HepG2 (cell line): Measurements from ENCODE around the gene KRT27. TPM values are rescaled to one million over a fixed set of nuclear protein-coding genes. Genes with fewer than 3 reads are reported as not detected.
A peak's percentile ranks its signal among the peaks of the same experiment; 100 is the strongest.

Experiments
- AHR ChIP-seq: IDR thresholded peaks from 2 replicates; pipeline ENCODE4 v1.6.1; 2018; ENCODE audit warnings: missing genetic modification reagents, missing compliant biosample characterization
- BCL6 ChIP-seq: IDR thresholded peaks from 2 replicates; pipeline ENCODE4 v1.6.1; 2016; ENCODE audit warnings: missing genetic modification reagents, missing compliant biosample characterization
- DNMT3B ChIP-seq: conservative IDR thresholded peaks from 2 replicates; pipeline ENCODE4 v1.6.1; 2016; ENCODE audit warnings: missing biosample characterization, control low read depth
- ELF3 ChIP-seq: IDR thresholded peaks from 2 replicates; pipeline ENCODE4 v1.6.1; 2016; ENCODE audit warnings: missing genetic modification reagents, missing compliant biosample characterization
- ERF ChIP-seq: IDR thresholded peaks from 2 replicates; pipeline ENCODE4 v1.6.1; 2018; ENCODE audit warnings: missing biosample characterization, missing genetic modification reagents
- HNF4A ChIP-seq: sonication (generic); formaldehyde crosslinking; IDR thresholded peaks from 2 replicates; pipeline ENCODE4 v1.4.0; 2020; ENCODE audit warnings: missing genetic modification reagents
- KAT7 ChIP-seq: IDR thresholded peaks from 2 replicates; pipeline ENCODE4 v1.6.1; 2018; ENCODE audit warnings: borderline replicate concordance, missing compliant biosample characterization
- KDM3A ChIP-seq: IDR thresholded peaks from 2 replicates; pipeline ENCODE4 v1.6.1; 2018; ENCODE audit warnings: low read depth, missing compliant biosample characterization
- KLF6 ChIP-seq: IDR thresholded peaks from 2 replicates; pipeline ENCODE4 v1.8.0; 2016; ENCODE audit warnings: missing biosample characterization, missing genetic modification reagents
- KMT2A ChIP-seq: sonication (generic); formaldehyde crosslinking; IDR thresholded peaks from 2 replicates; pipeline ENCODE4 v1.4.0; 2020; ENCODE audit warnings: missing genetic modification reagents
- MAFF ChIP-seq: IDR thresholded peaks from 2 replicates; pipeline ENCODE4 v1.6.1; 2011; ENCODE audit warnings: low read depth, low read length, improper control_type of control experiment
- NR3C1 ChIP-seq: sonication (generic); formaldehyde crosslinking; IDR thresholded peaks from 2 replicates; pipeline ENCODE4 v1.4.0; 2020; ENCODE audit warnings: missing genetic modification reagents
- SMAD1 ChIP-seq: sonication (generic); formaldehyde crosslinking; IDR thresholded peaks from 2 replicates; pipeline ENCODE4 v1.4.0; 2020; ENCODE audit warnings: missing genetic modification reagents, low read depth, mild to moderate bottlenecking, borderline replicate concordance
- STAG1 ChIP-seq: sonication (generic); formaldehyde crosslinking; IDR thresholded peaks from 2 replicates; pipeline ENCODE4 v1.4.0; 2020; ENCODE audit warnings: missing genetic modification reagents
- TGIF2 ChIP-seq: IDR thresholded peaks from 2 replicates; pipeline ENCODE4 v1.6.1; 2016; ENCODE audit warnings: control low read depth, missing compliant biosample characterization
- WIZ ChIP-seq: sonication (generic); formaldehyde crosslinking; IDR thresholded peaks from 2 replicates; pipeline ENCODE4 v1.5.1; 2020; ENCODE audit warnings: mild to moderate bottlenecking, missing genetic modification reagents
- ZMAT3 ChIP-seq: sonication (generic); formaldehyde crosslinking; conservative IDR thresholded peaks from 2 replicates; pipeline ENCODE4 v1.7.0; 2021; ENCODE audit warnings: missing genetic modification reagents
- ZNF773 ChIP-seq: sonication (generic); formaldehyde crosslinking; IDR thresholded peaks from 2 replicates; pipeline ENCODE4 v1.4.0; 2020; ENCODE audit warnings: missing genetic modification reagents, borderline replicate concordance
- polyA plus RNA-seq, 8 experiments: library from polyadenylated mRNA; depleted of rRNA in 3 of 8; stranded (reverse) in 7 of 8; unstranded in 1 of 8; fragments of >200 nt; fragmentation: Illumina TruSeq in 4 of 8; extraction: Trizol in 4 of 8; gene quantifications; 2 replicates each; pipeline versions ENCODE4 v1.2.1 to v1.2.3, GENCODE V29; 2011 to 2016; ENCODE audit warnings: low read depth in 4 of 8, missing spikeins in 1 of 8, mixed read lengths in 1 of 8; ENCODE audit not compliant: insufficient read depth in 1 of 8
- total RNA-seq, 5 experiments: library from RNA; depleted of rRNA; stranded (reverse); fragments of >200 nt; fragmentation: Illumina TruSeq; extraction: Trizol; gene quantifications; 2 replicates each; pipeline ENCODE4 v1.2.3, GENCODE V29; 2016; ENCODE audit warnings: low read depth in 1 of 5
- TF ChIP-seq, protein P1 (sequence below): sonication (generic); formaldehyde crosslinking; IDR thresholded peaks from 2 replicates; pipeline ENCODE4 v1.8.0; 2022; ENCODE audit warnings: mild to moderate bottlenecking, missing genetic modification reagents; ENCODE audit not compliant: insufficient replicate concordance
- TF ChIP-seq, protein P2 (sequence below): IDR thresholded peaks from 2 replicates; pipeline ENCODE4 v1.6.1; 2016
- TF ChIP-seq, protein P3 (sequence below): sonication (generic); formaldehyde crosslinking; IDR thresholded peaks from 2 replicates; pipeline ENCODE4 v1.4.0; 2020; ENCODE audit warnings: missing genetic modification reagents
- TF ChIP-seq, protein P4 (sequence below): IDR thresholded peaks from 2 replicates; pipeline ENCODE4 v1.6.1; 2012; ENCODE audit warnings: low read depth, low read length, improper control_type of control experiment
- TF ChIP-seq, protein P5 (sequence below): IDR thresholded peaks from 2 replicates; pipeline ENCODE4 v1.6.1; 2016; ENCODE audit warnings: low read depth, borderline replicate concordance
- TF ChIP-seq, protein P6 (sequence below), 2 experiments: fragments of 450-650 bp in 1 of 2; sonication (generic) in 1 of 2; formaldehyde crosslinking; IDR thresholded peaks; 2 replicates each; pipeline versions ENCODE4 v1.5.0 to v1.8.0; 2020 to 2022; ENCODE audit warnings: mild to moderate bottlenecking in 1 of 2, missing genetic modification reagents in 1 of 2

The KRT27 gene
- total and polyA plus RNA-seq, 2 of the 13 experiments (the other 11 are each of a cell fraction or from before 2014, with no cell fraction given): not detected

DNA sequence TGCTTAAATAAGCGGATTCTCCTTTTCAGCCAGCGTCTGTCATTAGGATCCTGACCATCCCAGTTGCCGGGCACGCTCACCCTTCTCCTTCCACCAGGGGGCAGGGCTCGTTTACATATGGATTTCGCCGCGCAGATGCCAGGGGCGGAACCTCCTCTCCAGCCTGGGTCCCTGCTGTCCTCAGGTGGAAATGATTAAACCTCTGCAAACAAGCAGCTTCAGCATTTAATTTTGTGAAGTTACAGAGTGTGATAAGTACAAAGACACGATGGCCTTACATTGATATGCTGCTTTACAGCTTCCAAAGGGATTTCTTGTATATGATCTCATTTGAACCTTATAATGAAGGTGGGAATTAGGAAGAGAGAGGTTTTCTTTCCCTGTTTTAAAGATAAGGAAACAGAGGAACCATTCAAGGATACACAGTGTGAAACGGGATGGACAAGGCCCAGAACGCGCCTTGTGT is 21.3 kb upstream of the KRT27 start (continued):
- TF ChIP-seq, protein P1, sequence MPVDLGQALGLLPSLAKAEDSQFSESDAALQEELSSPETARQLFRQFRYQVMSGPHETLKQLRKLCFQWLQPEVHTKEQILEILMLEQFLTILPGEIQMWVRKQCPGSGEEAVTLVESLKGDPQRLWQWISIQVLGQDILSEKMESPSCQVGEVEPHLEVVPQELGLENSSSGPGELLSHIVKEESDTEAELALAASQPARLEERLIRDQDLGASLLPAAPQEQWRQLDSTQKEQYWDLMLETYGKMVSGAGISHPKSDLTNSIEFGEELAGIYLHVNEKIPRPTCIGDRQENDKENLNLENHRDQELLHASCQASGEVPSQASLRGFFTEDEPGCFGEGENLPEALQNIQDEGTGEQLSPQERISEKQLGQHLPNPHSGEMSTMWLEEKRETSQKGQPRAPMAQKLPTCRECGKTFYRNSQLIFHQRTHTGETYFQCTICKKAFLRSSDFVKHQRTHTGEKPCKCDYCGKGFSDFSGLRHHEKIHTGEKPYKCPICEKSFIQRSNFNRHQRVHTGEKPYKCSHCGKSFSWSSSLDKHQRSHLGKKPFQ (CRISPR knock-in tag): no peak
- TF ChIP-seq SMAD1 (no peak), MAFF (peak; percentile 79), AHR (CRISPR knock-in tag) (no peak), HNF4A (CRISPR knock-in tag) (no peak), KDM3A (CRISPR knock-in tag) (0 out of 2 replicates have a peak, but pooled peaks have one; percentile 79), KAT7 (CRISPR knock-in tag) (no peak), KMT2A (CRISPR knock-in tag) (no peak), DNMT3B (0 out of 2 replicates have a peak, but pooled peaks have one; percentile 42), NR3C1 (CRISPR knock-in tag) (no peak), BCL6 (no peak), ELF3 (CRISPR knock-in tag) (0 out of 2 replicates have a peak, but pooled peaks have one; percentile 61), ZMAT3 (CRISPR knock-in tag) (0 out of 2 replicates have a peak, but pooled peaks have one; percentile 48), KLF6 (CRISPR knock-in tag) (0 out of 2 replicates have a peak, but pooled peaks have one; percentile 69), ERF (CRISPR knock-in tag) (peak; percentile 70; the same call in 1 of the 2 replicates), STAG1 (CRISPR knock-in tag) (peak; percentile 98), ZNF773 (CRISPR knock-in tag) (no peak), WIZ (CRISPR knock-in tag) (no peak), TGIF2 (CRISPR knock-in tag) (0 out of 2 replicates have a peak, but pooled peaks have one; percentile 22)
- TF ChIP-seq, protein P2, sequence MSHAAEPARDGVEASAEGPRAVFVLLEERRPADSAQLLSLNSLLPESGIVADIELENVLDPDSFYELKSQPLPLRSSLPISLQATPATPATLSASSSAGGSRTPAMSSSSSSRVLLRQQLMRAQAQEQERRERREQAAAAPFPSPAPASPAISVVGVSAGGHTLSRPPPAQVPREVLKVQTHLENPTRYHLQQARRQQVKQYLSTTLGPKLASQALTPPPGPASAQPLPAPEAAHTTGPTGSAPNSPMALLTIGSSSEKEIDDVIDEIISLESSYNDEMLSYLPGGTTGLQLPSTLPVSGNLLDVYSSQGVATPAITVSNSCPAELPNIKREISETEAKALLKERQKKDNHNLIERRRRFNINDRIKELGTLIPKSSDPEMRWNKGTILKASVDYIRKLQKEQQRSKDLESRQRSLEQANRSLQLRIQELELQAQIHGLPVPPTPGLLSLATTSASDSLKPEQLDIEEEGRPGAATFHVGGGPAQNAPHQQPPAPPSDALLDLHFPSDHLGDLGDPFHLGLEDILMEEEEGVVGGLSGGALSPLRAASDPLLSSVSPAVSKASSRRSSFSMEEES (CRISPR knock-in tag): 0 out of 2 replicates have a peak, but pooled peaks have one; percentile 17
- TF ChIP-seq, protein P3, sequence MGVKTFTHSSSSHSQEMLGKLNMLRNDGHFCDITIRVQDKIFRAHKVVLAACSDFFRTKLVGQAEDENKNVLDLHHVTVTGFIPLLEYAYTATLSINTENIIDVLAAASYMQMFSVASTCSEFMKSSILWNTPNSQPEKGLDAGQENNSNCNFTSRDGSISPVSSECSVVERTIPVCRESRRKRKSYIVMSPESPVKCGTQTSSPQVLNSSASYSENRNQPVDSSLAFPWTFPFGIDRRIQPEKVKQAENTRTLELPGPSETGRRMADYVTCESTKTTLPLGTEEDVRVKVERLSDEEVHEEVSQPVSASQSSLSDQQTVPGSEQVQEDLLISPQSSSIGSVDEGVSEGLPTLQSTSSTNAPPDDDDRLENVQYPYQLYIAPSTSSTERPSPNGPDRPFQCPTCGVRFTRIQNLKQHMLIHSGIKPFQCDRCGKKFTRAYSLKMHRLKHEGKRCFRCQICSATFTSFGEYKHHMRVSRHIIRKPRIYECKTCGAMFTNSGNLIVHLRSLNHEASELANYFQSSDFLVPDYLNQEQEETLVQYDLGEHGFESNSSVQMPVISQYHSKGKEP (CRISPR knock-in tag): no peak
- TF ChIP-seq, protein P4, sequence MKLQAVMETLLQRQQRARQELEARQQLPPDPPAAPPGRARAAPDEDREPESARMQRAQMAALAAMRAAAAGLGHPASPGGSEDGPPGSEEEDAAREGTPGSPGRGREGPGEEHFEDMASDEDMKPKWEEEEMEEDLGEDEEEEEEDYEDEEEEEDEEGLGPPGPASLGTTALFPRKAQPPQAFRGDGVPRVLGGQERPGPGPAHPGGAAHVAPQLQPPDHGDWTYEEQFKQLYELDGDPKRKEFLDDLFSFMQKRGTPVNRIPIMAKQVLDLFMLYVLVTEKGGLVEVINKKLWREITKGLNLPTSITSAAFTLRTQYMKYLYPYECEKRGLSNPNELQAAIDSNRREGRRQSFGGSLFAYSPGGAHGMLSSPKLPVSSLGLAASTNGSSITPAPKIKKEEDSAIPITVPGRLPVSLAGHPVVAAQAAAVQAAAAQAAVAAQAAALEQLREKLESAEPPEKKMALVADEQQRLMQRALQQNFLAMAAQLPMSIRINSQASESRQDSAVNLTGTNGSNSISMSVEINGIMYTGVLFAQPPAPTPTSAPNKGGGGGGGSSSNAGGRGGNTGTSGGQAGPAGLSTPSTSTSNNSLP: peak; percentile 46
- TF ChIP-seq, protein P5, sequence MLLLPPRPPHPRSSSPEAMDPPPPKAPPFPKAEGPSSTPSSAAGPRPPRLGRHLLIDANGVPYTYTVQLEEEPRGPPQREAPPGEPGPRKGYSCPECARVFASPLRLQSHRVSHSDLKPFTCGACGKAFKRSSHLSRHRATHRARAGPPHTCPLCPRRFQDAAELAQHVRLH (CRISPR knock-in tag): peak; percentile 73; the same call in 1 of the 2 replicates
- TF ChIP-seq, protein P6, sequence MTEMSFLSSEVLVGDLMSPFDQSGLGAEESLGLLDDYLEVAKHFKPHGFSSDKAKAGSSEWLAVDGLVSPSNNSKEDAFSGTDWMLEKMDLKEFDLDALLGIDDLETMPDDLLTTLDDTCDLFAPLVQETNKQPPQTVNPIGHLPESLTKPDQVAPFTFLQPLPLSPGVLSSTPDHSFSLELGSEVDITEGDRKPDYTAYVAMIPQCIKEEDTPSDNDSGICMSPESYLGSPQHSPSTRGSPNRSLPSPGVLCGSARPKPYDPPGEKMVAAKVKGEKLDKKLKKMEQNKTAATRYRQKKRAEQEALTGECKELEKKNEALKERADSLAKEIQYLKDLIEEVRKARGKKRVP (CRISPR knock-in tag; IDR thresholded peaks at IDR 0.05): no peak
